Stimulated activated CD4-positive, alpha-beta T cell treated with anti-CD3 and anti-CD28 coated beads, Interleukin-15, amount 100 ng/mL, for 24 hours (primary cell): ENCODE results near the gene TBC1D2.

ENCODE experiments used
- DNase-seq: peaks from one replicate; pipeline ENCODE4 v3.0.0-alpha.2; 2020

Gene TBC1D2

DNA sequence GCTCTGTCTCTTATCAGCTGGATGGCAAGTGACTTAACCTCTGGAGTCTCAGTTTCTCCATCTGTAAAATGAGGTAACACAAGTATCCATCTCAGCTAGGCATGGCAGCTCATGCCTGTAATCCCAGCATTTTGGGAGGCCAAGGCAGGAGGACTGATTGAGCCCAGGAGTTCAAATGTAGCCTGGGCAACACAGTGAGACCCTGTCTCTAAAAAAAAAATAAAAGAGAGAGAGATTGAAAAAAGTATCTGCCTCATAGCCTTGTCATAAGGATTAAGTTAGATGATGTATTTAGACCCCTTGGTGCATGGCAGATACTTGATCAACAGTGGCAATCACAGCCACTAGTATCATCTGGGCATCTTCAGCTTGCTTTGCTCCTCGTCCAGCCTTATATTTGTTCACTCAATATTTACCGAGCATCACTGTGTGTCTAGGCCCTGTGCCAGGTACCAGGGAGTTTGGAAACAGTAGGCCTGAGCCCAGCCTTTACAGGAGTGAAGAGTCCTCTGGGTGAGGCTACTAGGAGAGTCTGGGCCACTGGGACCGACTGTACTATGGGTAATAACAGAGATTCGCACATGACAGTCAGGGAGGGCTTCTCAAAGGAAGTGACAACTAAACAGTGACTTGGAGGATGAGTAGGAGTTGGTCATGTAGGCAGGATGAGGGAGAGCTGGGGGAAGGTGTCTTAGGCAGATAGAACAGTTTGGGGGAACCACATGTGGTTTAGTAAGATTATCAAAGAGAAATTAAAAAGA lies 97.2 kb downstream of the TBC1D2 start:
- no peak for DNase-seq

DNA sequence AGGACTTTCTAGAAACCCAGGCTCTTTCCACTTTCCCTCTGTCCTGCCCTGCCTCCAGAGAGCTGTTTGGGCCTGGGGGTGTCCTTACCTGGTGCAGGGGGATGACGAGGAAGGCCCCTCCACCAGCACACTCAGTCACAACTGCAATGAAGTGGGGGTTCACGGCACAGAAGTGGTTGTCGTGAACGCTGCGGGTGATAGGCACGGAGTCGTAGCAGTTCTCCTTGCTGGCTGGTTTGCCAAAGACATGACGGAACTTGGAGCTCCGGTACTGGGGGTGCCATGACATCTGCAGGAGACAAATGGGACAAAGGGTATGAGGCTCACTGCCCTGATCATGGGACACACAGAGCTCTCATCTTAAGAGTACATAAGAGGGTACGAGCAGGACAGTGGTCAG lies 98.1 kb downstream of the TBC1D2 start:
- DNase-seq = no peak

DNA sequence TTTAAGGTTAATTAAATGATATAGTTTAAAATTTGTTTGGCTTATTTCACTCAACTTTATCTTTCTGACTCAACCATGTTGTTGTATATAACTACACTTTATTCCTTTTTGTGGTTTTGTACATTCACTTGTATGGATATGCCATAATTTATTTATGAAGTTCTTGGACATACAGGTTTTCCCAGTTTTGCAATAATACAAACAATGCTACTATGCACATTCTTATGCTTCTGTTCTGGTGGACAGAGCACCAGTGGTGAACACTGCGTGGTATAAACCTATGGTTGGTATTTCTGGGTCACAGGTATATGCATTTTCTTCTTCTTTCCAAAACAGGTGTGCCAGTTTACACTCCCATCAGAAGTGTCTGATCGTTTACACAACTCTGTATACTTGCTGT lies 100.8 kb downstream of the TBC1D2 start:
- no peak for DNase-seq

DNA sequence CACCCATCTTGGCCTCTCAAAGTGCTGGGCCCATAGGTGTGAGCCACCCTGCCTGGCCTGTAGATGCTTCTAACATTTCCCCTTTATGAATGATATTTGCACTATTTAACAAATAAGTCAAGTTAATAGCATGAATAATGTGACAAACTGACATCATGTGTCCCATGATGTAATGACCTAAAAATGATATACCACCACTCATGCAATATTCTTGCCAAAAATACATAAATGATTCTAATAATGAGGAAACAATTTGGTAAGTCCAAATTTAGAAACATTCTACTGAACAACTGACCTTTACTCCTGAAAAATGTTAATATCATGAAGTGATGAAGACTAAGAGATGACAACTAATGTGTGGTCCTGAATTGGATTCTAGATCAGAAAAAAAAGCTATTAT lies 102.9 kb downstream of the TBC1D2 start:
- DNase-seq = no peak

DNA sequence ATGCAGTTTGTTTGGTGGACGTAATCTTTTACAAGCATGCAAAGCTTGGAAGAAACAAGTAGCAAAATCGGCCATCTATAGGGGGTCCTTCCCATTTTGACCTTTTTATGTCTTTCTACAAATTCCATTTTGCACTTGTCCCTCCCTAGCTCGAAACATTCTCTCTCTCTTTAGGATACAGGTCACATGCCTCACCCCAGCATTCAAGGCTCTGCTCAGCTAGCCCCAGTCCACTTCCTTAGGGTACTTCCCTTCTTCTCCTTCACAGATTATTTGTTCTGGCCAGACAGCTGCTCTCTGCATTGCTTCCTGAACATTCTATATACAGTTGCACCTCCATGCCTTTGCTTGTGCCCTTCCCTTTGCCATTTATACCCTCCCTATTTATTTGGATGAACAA lies 104.7 kb downstream of the TBC1D2 start:
- DNase-seq = no peak

DNA sequence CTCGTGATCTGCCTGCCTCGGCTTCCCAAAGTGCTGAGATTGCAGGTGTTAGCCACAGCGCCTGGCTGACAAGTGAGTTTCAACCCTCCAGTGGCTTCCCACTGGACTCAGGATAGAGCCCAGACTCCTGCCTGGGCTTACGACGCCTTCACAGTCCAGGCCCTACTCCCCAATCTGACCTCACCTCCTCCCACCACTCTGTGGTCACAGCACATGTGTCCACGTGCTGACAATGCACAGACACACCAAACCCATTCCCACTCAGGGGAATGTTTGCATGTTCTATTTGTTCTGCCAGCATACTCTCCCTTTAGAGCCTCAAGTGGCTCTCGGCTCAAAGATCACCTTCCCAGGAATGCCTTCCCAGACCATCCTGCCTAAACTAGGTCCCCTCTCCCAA lies 105.3 kb downstream of the TBC1D2 start:
- DNase-seq = no peak

DNA sequence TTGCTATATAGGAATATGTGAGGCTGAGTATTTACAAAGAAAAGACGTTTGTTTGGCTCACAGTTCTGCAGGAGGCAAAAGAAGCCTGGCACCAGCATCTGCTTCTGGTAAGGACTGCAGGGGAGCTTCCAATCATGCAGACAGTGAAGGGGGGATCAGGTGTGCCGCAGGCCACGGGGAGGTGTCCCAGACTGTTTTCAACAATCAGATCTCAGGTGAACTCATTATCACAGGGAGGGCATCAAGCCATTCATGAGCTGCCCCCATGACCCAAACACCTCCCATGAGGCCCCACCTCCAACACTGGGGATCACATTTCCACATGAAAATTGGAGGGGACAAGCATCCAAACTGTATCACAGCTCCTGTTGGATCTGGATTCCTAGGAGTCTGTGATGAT lies 106.0 kb downstream of the TBC1D2 start:
- DNase-seq = no peak
